ENCODE results near the gene PEAR1. TPM values are rescaled to one million over a fixed set of nuclear protein-coding genes. Genes with fewer than 3 reads are reported as not detected.

PEAR1 gene
- total RNA-seq, 2 experiments from 2014 or later: 0.28 TPM

GRCh38 chr1:156877433-156878170, 15.9 kb upstream of the PEAR1 start:
- Mint-ChIP-seq H3K36me3 (peaks cover 3% of the 10 kb centered on the region), H3K4me3 (no peak overlapping the region), H3K9me3 (no peaks in the 10 kb centered on the region), H3K27ac (no peak overlapping the region), H3K4me1 (no peaks in the 10 kb centered on the region), H3K27me3 (peaks cover 11% of the 10 kb centered on the region)
- DNase-seq (no peak), ATAC-seq (ENCODE audit: low read depth) (no peak)
- POLR2A ChIA-PET: no interaction called here

GRCh38 chr1:156879876-156880275, 13.6 kb upstream of the PEAR1 start:
- DNase-seq (no peak), ATAC-seq (ENCODE audit: low read depth) (no peak)
- peaks cover 3% of the 10 kb centered on the region for H3K36me3 Mint-ChIP-seq
- H3K9me3 Mint-ChIP-seq: no peaks in the 10 kb centered on the region
- POLR2A ChIA-PET: no interaction called here
- H3K27ac Mint-ChIP-seq: no peak overlapping the region
- H3K4me3 Mint-ChIP-seq: no peak overlapping the region
- H3K27me3 Mint-ChIP-seq: peaks cover 7% of the 10 kb centered on the region
- no peaks in the 10 kb centered on the region for H3K4me1 Mint-ChIP-seq

- POLR2A ChIA-PET: no interaction called here
- Mint-ChIP-seq H3K36me3 (peaks cover 1% of the 10 kb centered on the region), H3K27ac (no peak overlapping the region)
Observed at GRCh38 chr1:156880473-156880872, 13.0 kb upstream of the PEAR1 start.

GRCh38 chr1:156881101-156881500, 12.4 kb upstream of the PEAR1 start:
- Mint-ChIP-seq H3K4me1 (no peaks in the 10 kb centered on the region), H3K27me3 (peaks cover 6% of the 10 kb centered on the region), H3K36me3 (peaks cover 1% of the 10 kb centered on the region), H3K4me3 (no peak overlapping the region), H3K9me3 (no peaks in the 10 kb centered on the region), H3K27ac (no peak overlapping the region)
- POLR2A ChIA-PET: no interaction called here
- DNase-seq (no peak), ATAC-seq (ENCODE audit: low read depth) (no peak)

More at GRCh38 chr1:156880473-156880872, 13.0 kb upstream of the PEAR1 start:
- no peaks in the 10 kb centered on the region for H3K4me1 Mint-ChIP-seq
- no peak for DNase-seq
- ATAC-seq (ENCODE audit: low read depth): no peak
- H3K27me3 Mint-ChIP-seq: peaks cover 6% of the 10 kb centered on the region
- H3K9me3 Mint-ChIP-seq: no peaks in the 10 kb centered on the region
- no peak overlapping the region for H3K4me3 Mint-ChIP-seq

GRCh38 chr1:156881663-156882062, 11.9 kb upstream of the PEAR1 start:
- Mint-ChIP-seq H3K9me3 (no peaks in the 10 kb centered on the region), H3K27ac (no peak overlapping the region), H3K4me1 (no peaks in the 10 kb centered on the region), H3K27me3 (peaks cover 6% of the 10 kb centered on the region), H3K36me3 (no peaks in the 10 kb centered on the region), H3K4me3 (no peak overlapping the region)
- ATAC-seq (ENCODE audit: low read depth): no peak
- no peak for DNase-seq
- POLR2A ChIA-PET: no interaction called here

GRCh38 chr1:156882543-156882942, 11.0 kb upstream of the PEAR1 start:
- ATAC-seq (ENCODE audit: low read depth) (no peak), DNase-seq (no peak)
- Mint-ChIP-seq H3K27me3 (peaks cover 8% of the 10 kb centered on the region), H3K4me3 (no peak overlapping the region), H3K9me3 (no peaks in the 10 kb centered on the region), H3K36me3 (no peaks in the 10 kb centered on the region), H3K27ac (no peak overlapping the region), H3K4me1 (no peaks in the 10 kb centered on the region)
- POLR2A ChIA-PET: no interaction called here

GRCh38 chr1:156883919-156884318, 9.6 kb upstream of the PEAR1 start:
- POLR2A ChIA-PET: no interaction called here
- no peaks in the 10 kb centered on the region for H3K9me3 Mint-ChIP-seq
- H3K27ac Mint-ChIP-seq: no peak overlapping the region
- H3K4me1 Mint-ChIP-seq: no peaks in the 10 kb centered on the region
- no peak for ATAC-seq (ENCODE audit: low read depth)
- peaks cover 5% of the 10 kb centered on the region for H3K27me3 Mint-ChIP-seq
- DNase-seq: no peak
- H3K4me3 Mint-ChIP-seq: no peak overlapping the region
- H3K36me3 Mint-ChIP-seq: no peaks in the 10 kb centered on the region

- Mint-ChIP-seq H3K27ac (no peak overlapping the region), H3K27me3 (peaks cover 5% of the 10 kb centered on the region), H3K4me1 (no peaks in the 10 kb centered on the region), H3K36me3 (no peaks in the 10 kb centered on the region), H3K9me3 (no peaks in the 10 kb centered on the region), H3K4me3 (no peak overlapping the region)
- DNase-seq (no peak), ATAC-seq (ENCODE audit: low read depth) (no peak)
- POLR2A ChIA-PET: no interaction called here
Observed at GRCh38 chr1:156884560-156885184, 8.8 kb upstream of the PEAR1 start.

GRCh38 chr1:156885314-156885713, 8.2 kb upstream of the PEAR1 start:
- Mint-ChIP-seq H3K27me3 (peaks cover 8% of the 10 kb centered on the region), H3K4me3 (no peak overlapping the region), H3K9me3 (no peaks in the 10 kb centered on the region), H3K36me3 (no peaks in the 10 kb centered on the region), H3K27ac (no peak overlapping the region), H3K4me1 (peaks cover 3% of the 10 kb centered on the region)
- DNase-seq (no peak), ATAC-seq (ENCODE audit: low read depth) (no peak)
- POLR2A ChIA-PET: no interaction called here

GRCh38 chr1:156885880-156886355, 7.6 kb upstream of the PEAR1 start:
- H3K27ac Mint-ChIP-seq: no peak overlapping the region
- peaks cover 5% of the 10 kb centered on the region for H3K4me1 Mint-ChIP-seq
- no peaks in the 10 kb centered on the region for H3K36me3 Mint-ChIP-seq
- no peak overlapping the region for H3K4me3 Mint-ChIP-seq
- POLR2A ChIA-PET: no interaction called here
- no peak for DNase-seq
- no peak for ATAC-seq (ENCODE audit: low read depth)
- no peaks in the 10 kb centered on the region for H3K9me3 Mint-ChIP-seq
- peaks cover 14% of the 10 kb centered on the region for H3K27me3 Mint-ChIP-seq

GRCh38 chr1:156886583-156887281, 6.8 kb upstream of the PEAR1 start:
- DNase-seq: no peak
- Mint-ChIP-seq H3K4me1 (peaks cover 5% of the 10 kb centered on the region), H3K36me3 (no peaks in the 10 kb centered on the region), H3K27me3 (peaks cover 21% of the 10 kb centered on the region), H3K4me3 (no peak overlapping the region), H3K27ac (peak overlapping the region; percentile 32), H3K9me3 (no peaks in the 10 kb centered on the region)
- POLR2A ChIA-PET: interaction anchor here (1.1 to 1.4 kb wide), 2 partner anchors 15 to 38 kb away, joined by 3 read pairs; no protein-coding TSS in a partner anchor
- no peak for ATAC-seq (ENCODE audit: low read depth)

- ATAC-seq (ENCODE audit: low read depth): no peak
- Mint-ChIP-seq H3K4me3 (no peak overlapping the region), H3K9me3 (no peaks in the 10 kb centered on the region), H3K27ac (no peak overlapping the region), H3K27me3 (peaks cover 26% of the 10 kb centered on the region), H3K4me1 (peaks cover 9% of the 10 kb centered on the region), H3K36me3 (no peaks in the 10 kb centered on the region)
- no peak for DNase-seq
- POLR2A ChIA-PET: interaction anchor here (1.1 to 1.4 kb wide), 2 partner anchors 15 to 39 kb away, joined by 3 read pairs; no protein-coding TSS in a partner anchor
Observed at GRCh38 chr1:156887317-156887716, 6.2 kb upstream of the PEAR1 start.

GRCh38 chr1:156887734-156888133, 5.8 kb upstream of the PEAR1 start:
- peaks cover 28% of the 10 kb centered on the region for H3K27me3 Mint-ChIP-seq
- ATAC-seq (ENCODE audit: low read depth) (no peak), DNase-seq (no peak)
- H3K4me1 Mint-ChIP-seq: peaks cover 12% of the 10 kb centered on the region
- POLR2A ChIA-PET: interaction anchor here (0.7 to 1.4 kb wide), 3 partner anchors 14 to 49 kb away, joined by 3 read pairs; no protein-coding TSS in a partner anchor
- no peaks in the 10 kb centered on the region for H3K36me3 Mint-ChIP-seq
- H3K4me3 Mint-ChIP-seq: no peak overlapping the region
- no peaks in the 10 kb centered on the region for H3K9me3 Mint-ChIP-seq
- no peak overlapping the region for H3K27ac Mint-ChIP-seq
